PFSK-1 (cell line): ENCODE results near the gene RNF112.

Experiments used
- POLR2AphosphoS5 ChIP-seq: IDR thresholded peaks from 2 replicates; pipeline ENCODE4 v1.6.1; 2012; ENCODE audit warnings: low read depth, mild to moderate bottlenecking, control low read depth, low read length, moderate library complexity
- REST ChIP-seq, 2 experiments: IDR thresholded peaks; 2 replicates each; pipeline versions ENCODE4 v1.6.1 to v1.8.0; 2011 to 2012; ENCODE audit warnings: low read depth in 2 of 2, low read length in 2 of 2, control low read depth in 1 of 2, inconsistent platforms in 1 of 2, mild to moderate bottlenecking in 1 of 2, moderate library complexity in 1 of 2; ENCODE audit not compliant: insufficient read depth in 1 of 2

GRCh38 chr17:19369107-19369778, 41.8 kb upstream of the RNF112 start:
- no peak for TF ChIP-seq POLR2AphosphoS5
- TF ChIP-seq REST (IDR thresholded peaks at IDR 0.05; ENCODE audit: insufficient read depth in 1 of 2, low read depth in 2 of 2, low read length in 2 of 2) = no peak
